WTC11 (cell line): ENCODE data around the gene SRRM3. TPM values are rescaled to one million over a fixed set of nuclear protein-coding genes. Genes with fewer than 3 reads are reported as not detected.
"Not testable (repeated sequence)": the region's sequence is repeated elsewhere in the genome, so short reads cannot be mapped to it uniquely, and the experiment has no call there.

Experiments used
- ATAC-seq: fragments of 200-7000 bp; cut with Tn5 transposase; 2 replicates; pipeline ENCODE4 v1.10.0; 2021; ENCODE audit warnings: mild to moderate bottlenecking, moderate library complexity
- CTCF ChIA-PET: fragments of 300-600 bp; sonication (Branson Sonifier 250); formaldehyde crosslinking; loops from one replicate; lab custom pipeline; 2021; ENCODE audit warnings: antibody characterized with exemption; lab: Charles Lee
- POLR2A ChIA-PET: fragments of 350-600 bp; sonication (Branson Sonifier 250); formaldehyde crosslinking; loops from one replicate; lab custom pipeline; 2021; ENCODE audit warnings: antibody characterized with exemption; lab: Charles Lee
- DNase-seq: peaks from one replicate; pipeline ENCODE4 v3.0.0; 2021; ENCODE audit warnings: low spot score
- H3K27ac Mint-ChIP-seq: 2 replicates; pipeline ENCODE4 v1.8.0; 2021; ENCODE audit warnings: mixed read lengths
- H3K27me3 Mint-ChIP-seq: 2 replicates; pipeline ENCODE4 v1.8.0; 2021; ENCODE audit warnings: low read depth, mild to moderate bottlenecking, moderate library complexity, mixed read lengths
- H3K36me3 Mint-ChIP-seq: 2 replicates; pipeline ENCODE4 v1.8.0; 2021; ENCODE audit warnings: mixed read lengths
- H3K4me1 Mint-ChIP-seq: 2 replicates; pipeline ENCODE4 v1.8.0; 2022; ENCODE audit warnings: mixed read lengths
- H3K4me3 Mint-ChIP-seq: 2 replicates; pipeline ENCODE4 v1.8.0; 2021; ENCODE audit warnings: mild to moderate bottlenecking, moderate library complexity, mixed read lengths
- H3K9me3 Mint-ChIP-seq: 2 replicates; pipeline ENCODE4 v1.8.0; 2021; ENCODE audit warnings: mixed read lengths
- JUN ChIP-seq: sonication (generic); formaldehyde crosslinking; IDR thresholded peaks from 2 replicates; pipeline ENCODE4 v1.8.0; 2023; ENCODE audit warnings: mild to moderate bottlenecking, missing genetic modification reagents
- KAT7 ChIP-seq: sonication (generic); formaldehyde crosslinking; IDR thresholded peaks from 2 replicates; pipeline ENCODE4 v1.8.1; 2023; ENCODE audit warnings: missing genetic modification reagents, mild to moderate bottlenecking, borderline replicate concordance
- MYBL2 ChIP-seq: sonication (generic); formaldehyde crosslinking; IDR thresholded peaks from 2 replicates; pipeline ENCODE4 v1.8.1; 2023; ENCODE audit warnings: mild to moderate bottlenecking, moderate library complexity, missing genetic modification reagents
- NR3C1 ChIP-seq: sonication (generic); formaldehyde crosslinking; conservative IDR thresholded peaks from 2 replicates; pipeline ENCODE4 v1.8.1; 2023; ENCODE audit warnings: low read depth, mild to moderate bottlenecking, missing genetic modification reagents
- RELA ChIP-seq: sonication (generic); formaldehyde crosslinking; IDR thresholded peaks from 2 replicates; pipeline ENCODE4 v1.8.1; 2022; ENCODE audit warnings: missing genetic modification reagents, mild to moderate bottlenecking, borderline replicate concordance
- ZNF232 ChIP-seq: sonication (generic); formaldehyde crosslinking; IDR thresholded peaks from 2 replicates; pipeline ENCODE4 v1.8.0; 2022; ENCODE audit warnings: mild to moderate bottlenecking, missing genetic modification reagents
- total RNA-seq: library from RNA; stranded (reverse); gene quantifications from 3 replicates; pipeline ENCODE4 v1.2.3, GENCODE V29; 2021
- TF ChIP-seq, protein P1 (sequence below): fragments of 250-450 bp; sonication (Bioruptor Pico); conservative IDR thresholded peaks from 2 replicates; pipeline ENCODE4 v1.9.0; 2021; ENCODE audit warnings: mild to moderate bottlenecking
- TF ChIP-seq, protein P2 (sequence below): sonication (generic); formaldehyde crosslinking; IDR thresholded peaks from 2 replicates; pipeline ENCODE4 v1.8.0; 2023; ENCODE audit warnings: missing genetic modification reagents, mild to moderate bottlenecking, borderline replicate concordance
- TF ChIP-seq, protein P3 (sequence below): fragments of 250-450 bp; sonication (Bioruptor Pico); IDR thresholded peaks from 2 replicates; pipeline ENCODE4 v2.1.2; 2022; ENCODE audit warnings: mild to moderate bottlenecking, moderate library complexity
- TF ChIP-seq, protein P4 (sequence below): sonication (generic); formaldehyde crosslinking; IDR thresholded peaks from 2 replicates; pipeline ENCODE4 v1.8.0; 2022; ENCODE audit warnings: mild to moderate bottlenecking, missing genetic modification reagents
- TF ChIP-seq, protein P5 (sequence below): fragments of 250-450 bp; sonication (Bioruptor Pico); IDR thresholded peaks from 2 replicates; pipeline ENCODE4 v1.8.0; 2021; ENCODE audit warnings: mild to moderate bottlenecking

Gene SRRM3
- total RNA-seq, 1 experiment from 2014 or later: 17.7 TPM

DNA sequence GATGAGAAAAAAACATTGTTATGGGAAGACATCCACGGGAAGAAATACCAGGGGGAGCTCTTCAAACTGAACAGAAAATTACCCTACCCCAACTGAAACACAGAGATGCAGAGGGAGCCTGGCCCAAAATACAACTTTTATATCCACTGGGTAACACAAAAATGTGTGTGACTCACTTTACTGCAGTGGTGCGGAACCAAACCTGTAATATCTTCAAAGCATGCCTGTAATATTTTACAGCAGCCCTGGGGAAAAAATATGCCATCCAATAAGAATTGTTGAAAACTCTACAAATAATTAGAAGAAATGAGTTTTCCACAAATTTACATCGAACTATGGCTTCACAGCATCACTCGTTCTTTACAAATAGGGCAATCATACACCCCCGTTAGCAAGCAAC, 49.8 kb upstream of the SRRM3 start:
- POLR2A ChIA-PET: no interaction called here
- ATAC-seq (no peak), DNase-seq (no peak)
- peaks cover 9% of the 10 kb centered on the region for H3K4me1 Mint-ChIP-seq
- CTCF ChIA-PET: no interaction called here
- H3K9me3 Mint-ChIP-seq: no peaks in the 10 kb centered on the region
- no peaks in the 10 kb centered on the region for H3K36me3 Mint-ChIP-seq
- TF ChIP-seq, protein P1, sequence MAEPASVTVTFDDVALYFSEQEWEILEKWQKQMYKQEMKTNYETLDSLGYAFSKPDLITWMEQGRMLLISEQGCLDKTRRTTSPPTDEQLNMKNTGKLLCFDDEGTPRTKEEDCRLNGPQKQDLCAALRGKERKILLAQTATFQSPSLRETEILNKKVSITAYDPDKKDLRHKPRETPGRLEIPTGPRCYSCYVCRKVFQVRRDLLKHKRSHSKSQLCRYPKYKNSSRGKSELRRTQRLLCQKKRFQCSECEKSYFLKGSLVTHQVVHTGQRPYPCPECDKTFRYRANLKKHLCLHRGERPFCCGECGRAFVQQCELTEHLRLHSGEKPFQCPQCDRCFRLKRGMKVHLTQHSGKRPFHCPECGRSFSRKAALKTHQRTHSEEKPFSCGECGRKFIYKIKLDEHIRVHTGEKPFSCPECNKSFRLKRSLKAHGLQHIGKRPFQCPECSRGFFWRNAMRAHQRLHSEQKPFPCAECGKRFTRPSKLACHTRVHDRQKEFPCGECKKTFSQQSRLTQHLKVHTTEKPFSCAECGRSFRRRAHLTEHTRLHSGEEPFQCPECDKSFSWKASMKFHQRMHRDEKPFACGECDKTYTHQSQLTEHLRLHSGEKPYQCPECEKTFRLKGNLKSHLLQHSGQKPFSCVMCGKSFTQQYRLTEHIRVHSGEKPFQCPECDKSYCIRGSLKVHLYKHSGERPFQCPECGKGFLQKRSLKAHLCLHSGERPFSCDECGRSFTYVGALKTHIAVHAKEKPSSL (CRISPR knock-in tag): no peak
- TF ChIP-seq KAT7 (CRISPR knock-in tag) (no peak), ZNF232 (CRISPR knock-in tag) (no peak)
- H3K4me3 Mint-ChIP-seq: no peak overlapping the region
- no peaks in the 10 kb centered on the region for H3K27me3 Mint-ChIP-seq
- no peak overlapping the region for H3K27ac Mint-ChIP-seq

DNA sequence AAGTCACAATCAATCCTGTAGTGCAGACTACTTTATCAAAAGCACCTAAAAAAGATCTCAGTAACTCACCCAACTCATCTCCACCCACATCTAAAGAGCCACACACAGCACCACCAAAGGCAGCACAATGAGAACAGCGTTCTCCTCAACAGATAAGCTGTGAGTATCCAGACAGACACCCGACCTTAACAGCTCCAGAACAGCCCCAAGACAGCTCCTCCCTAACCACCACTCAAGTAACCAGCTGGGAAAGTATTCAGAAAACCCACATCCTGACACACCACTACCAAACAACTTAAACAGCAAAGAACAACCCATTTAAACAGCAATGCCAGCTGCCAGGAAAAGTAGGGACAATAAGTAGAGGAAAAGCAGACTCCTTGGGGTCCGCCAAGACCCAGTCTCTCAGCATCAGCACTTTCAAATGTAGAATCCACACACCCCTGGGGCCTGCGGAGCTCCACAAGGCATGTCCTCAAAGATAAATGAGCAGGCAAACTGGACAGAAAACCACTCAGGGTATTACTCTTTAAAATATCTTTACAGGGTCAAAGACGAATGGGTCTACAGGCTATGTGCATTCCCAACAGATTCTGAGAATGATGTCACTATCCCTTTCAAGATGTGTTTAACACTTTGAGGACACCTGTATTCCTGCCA, 48.0 kb upstream of the SRRM3 start:
- H3K4me3 Mint-ChIP-seq, CTCF ChIA-PET, H3K9me3 Mint-ChIP-seq, ATAC-seq, H3K27ac Mint-ChIP-seq, H3K27me3 Mint-ChIP-seq, DNase-seq, H3K4me1 Mint-ChIP-seq, H3K36me3 Mint-ChIP-seq: not testable (repeated sequence)
- POLR2A ChIA-PET: interaction anchor here (1.1 kb wide), 1 partner anchor 14 kb away, joined by 6 read pairs; no protein-coding TSS in a partner anchor

DNA sequence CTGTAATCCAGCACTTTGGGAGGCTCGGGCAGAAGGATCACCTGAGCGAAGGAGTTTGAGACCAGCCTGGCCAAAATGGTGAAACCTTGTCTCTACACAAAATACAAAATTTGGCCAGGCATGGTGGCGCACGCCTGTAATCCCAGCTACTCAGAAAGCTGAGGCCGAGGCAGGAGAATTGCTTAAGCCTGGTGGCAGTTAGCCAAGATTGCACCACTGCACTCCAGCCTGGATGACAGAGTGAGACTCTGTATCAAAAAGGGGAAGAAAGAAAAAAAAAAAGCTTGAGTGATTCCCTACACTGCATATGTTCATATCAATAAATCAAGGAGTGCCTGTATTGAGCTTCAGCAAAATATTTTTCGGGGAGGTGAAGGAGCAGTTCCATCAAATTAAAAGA, 45.8 kb upstream of the SRRM3 start:
- H3K27ac Mint-ChIP-seq: no peak overlapping the region
- ChIA-PET CTCF (interaction anchor here (1.0 kb wide), 1 partner anchor 87 kb away, joined by 4 read pairs; no protein-coding TSS in a partner anchor), POLR2A (interaction anchor here (0.9 kb wide), 1 partner anchor 10 kb away, joined by 3 read pairs; no protein-coding TSS in a partner anchor)
- H3K4me1 Mint-ChIP-seq: peaks cover 4% of the 10 kb centered on the region; the same call in 1 of the 2 replicates
- H3K27me3 Mint-ChIP-seq: no peaks in the 10 kb centered on the region
- ATAC-seq (no peak), DNase-seq (no peak)
- H3K36me3 Mint-ChIP-seq: no peaks in the 10 kb centered on the region
- H3K4me3 Mint-ChIP-seq: no peak overlapping the region
- no peaks in the 10 kb centered on the region for H3K9me3 Mint-ChIP-seq
- TF ChIP-seq RELA (CRISPR knock-in tag) (no peak), JUN (CRISPR knock-in tag) (no peak), MYBL2 (CRISPR knock-in tag) (no peak), NR3C1 (no peak), KAT7 (CRISPR knock-in tag) (no peak)
- TF ChIP-seq, protein P2, sequence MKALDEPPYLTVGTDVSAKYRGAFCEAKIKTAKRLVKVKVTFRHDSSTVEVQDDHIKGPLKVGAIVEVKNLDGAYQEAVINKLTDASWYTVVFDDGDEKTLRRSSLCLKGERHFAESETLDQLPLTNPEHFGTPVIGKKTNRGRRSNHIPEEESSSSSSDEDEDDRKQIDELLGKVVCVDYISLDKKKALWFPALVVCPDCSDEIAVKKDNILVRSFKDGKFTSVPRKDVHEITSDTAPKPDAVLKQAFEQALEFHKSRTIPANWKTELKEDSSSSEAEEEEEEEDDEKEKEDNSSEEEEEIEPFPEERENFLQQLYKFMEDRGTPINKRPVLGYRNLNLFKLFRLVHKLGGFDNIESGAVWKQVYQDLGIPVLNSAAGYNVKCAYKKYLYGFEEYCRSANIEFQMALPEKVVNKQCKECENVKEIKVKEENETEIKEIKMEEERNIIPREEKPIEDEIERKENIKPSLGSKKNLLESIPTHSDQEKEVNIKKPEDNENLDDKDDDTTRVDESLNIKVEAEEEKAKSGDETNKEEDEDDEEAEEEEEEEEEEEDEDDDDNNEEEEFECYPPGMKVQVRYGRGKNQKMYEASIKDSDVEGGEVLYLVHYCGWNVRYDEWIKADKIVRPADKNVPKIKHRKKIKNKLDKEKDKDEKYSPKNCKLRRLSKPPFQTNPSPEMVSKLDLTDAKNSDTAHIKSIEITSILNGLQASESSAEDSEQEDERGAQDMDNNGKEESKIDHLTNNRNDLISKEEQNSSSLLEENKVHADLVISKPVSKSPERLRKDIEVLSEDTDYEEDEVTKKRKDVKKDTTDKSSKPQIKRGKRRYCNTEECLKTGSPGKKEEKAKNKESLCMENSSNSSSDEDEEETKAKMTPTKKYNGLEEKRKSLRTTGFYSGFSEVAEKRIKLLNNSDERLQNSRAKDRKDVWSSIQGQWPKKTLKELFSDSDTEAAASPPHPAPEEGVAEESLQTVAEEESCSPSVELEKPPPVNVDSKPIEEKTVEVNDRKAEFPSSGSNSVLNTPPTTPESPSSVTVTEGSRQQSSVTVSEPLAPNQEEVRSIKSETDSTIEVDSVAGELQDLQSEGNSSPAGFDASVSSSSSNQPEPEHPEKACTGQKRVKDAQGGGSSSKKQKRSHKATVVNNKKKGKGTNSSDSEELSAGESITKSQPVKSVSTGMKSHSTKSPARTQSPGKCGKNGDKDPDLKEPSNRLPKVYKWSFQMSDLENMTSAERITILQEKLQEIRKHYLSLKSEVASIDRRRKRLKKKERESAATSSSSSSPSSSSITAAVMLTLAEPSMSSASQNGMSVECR: no peak
- TF ChIP-seq, protein P3, sequence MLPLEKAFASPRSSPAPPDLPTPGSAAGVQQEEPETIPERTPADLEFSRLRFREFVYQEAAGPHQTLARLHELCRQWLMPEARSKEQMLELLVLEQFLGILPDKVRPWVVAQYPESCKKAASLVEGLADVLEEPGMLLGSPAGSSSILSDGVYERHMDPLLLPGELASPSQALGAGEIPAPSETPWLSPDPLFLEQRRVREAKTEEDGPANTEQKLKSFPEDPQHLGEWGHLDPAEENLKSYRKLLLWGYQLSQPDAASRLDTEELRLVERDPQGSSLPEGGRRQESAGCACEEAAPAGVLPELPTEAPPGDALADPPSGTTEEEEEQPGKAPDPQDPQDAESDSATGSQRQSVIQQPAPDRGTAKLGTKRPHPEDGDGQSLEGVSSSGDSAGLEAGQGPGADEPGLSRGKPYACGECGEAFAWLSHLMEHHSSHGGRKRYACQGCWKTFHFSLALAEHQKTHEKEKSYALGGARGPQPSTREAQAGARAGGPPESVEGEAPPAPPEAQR (CRISPR knock-in tag): no peak
- TF ChIP-seq, protein P4, sequence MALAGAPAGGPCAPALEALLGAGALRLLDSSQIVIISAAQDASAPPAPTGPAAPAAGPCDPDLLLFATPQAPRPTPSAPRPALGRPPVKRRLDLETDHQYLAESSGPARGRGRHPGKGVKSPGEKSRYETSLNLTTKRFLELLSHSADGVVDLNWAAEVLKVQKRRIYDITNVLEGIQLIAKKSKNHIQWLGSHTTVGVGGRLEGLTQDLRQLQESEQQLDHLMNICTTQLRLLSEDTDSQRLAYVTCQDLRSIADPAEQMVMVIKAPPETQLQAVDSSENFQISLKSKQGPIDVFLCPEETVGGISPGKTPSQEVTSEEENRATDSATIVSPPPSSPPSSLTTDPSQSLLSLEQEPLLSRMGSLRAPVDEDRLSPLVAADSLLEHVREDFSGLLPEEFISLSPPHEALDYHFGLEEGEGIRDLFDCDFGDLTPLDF (CRISPR knock-in tag): no peak
- TF ChIP-seq, protein P5, sequence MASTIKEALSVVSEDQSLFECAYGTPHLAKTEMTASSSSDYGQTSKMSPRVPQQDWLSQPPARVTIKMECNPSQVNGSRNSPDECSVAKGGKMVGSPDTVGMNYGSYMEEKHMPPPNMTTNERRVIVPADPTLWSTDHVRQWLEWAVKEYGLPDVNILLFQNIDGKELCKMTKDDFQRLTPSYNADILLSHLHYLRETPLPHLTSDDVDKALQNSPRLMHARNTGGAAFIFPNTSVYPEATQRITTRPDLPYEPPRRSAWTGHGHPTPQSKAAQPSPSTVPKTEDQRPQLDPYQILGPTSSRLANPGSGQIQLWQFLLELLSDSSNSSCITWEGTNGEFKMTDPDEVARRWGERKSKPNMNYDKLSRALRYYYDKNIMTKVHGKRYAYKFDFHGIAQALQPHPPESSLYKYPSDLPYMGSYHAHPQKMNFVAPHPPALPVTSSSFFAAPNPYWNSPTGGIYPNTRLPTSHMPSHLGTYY (CRISPR knock-in tag): no peak

DNA sequence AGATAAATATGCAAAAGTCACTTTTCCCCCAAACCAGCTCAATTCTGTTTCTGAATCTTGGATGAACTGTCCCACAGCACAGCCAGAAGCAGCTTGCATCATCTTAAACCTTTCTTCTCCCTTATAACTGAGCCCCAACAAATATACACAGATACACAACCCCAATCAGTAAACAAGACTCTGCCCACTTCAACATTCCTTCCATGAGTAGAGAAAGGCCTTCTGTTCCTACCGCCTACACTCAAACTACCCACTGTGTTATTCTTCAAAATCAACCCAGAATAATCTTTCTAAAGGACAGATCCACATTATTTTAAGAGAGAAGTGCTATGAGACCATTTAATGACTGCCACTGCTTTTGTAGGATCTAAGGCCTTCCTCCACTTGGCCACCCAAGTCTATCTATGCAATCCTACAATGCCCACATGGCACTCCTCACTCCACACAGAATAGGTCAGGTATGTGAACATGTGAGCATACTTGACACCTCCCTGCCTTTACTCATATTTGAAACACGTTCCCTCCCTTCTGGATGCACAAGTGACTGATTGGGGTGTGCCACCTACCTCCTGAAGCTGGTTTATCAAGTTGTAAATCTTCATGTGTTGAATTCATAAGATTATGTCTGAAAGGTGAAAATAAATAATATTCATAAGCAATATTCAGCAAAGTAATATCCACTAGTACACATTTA, 44.6 kb upstream of the SRRM3 start:
- CTCF ChIA-PET, DNase-seq, H3K27me3 Mint-ChIP-seq, H3K9me3 Mint-ChIP-seq, H3K36me3 Mint-ChIP-seq, H3K4me3 Mint-ChIP-seq, ATAC-seq: not testable (repeated sequence)
- peaks cover 11% of the 10 kb centered on the region for H3K4me1 Mint-ChIP-seq
- 0 out of 2 replicates have a peak overlapping the region, but pooled peaks have one; percentile 48 for H3K27ac Mint-ChIP-seq
- POLR2A ChIA-PET: interaction anchor here (1.1 kb wide), 1 partner anchor 89 kb away, joined by 3 read pairs; no protein-coding TSS in a partner anchor

DNA sequence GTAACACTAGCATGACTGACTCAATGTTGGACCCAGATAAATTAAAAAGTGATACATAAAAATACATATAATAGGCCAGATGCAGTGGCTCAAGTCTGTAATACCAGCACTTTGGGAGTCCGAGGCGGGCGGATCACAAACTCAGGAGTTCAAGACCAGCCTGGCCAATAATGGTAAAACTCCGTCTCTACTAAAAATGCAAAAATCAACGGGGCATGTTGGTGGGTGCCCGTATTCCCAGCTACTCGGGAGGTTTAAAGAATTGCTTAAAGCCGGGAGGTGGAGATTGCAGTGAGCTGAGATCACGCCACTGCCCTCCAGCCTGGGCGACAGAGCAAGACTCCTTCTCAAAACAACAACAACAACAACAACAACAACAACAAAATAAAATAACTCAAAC, 43.3 kb upstream of the SRRM3 start:
- not testable (repeated sequence) for DNase-seq

More for the DNA sequence above, 43.3 kb upstream of the SRRM3 start:
- ATAC-seq, H3K9me3 Mint-ChIP-seq, H3K36me3 Mint-ChIP-seq, CTCF ChIA-PET, POLR2A ChIA-PET, H3K27me3 Mint-ChIP-seq, H3K27ac Mint-ChIP-seq, H3K4me3 Mint-ChIP-seq: not testable (repeated sequence)
- peaks cover 17% of the 10 kb centered on the region for H3K4me1 Mint-ChIP-seq
